ENCODE data around the gene SPATA13. TPM values are rescaled to one million over a fixed set of nuclear protein-coding genes. Genes with fewer than 3 reads are reported as not detected.
A peak's percentile ranks its signal among the peaks of the same experiment; 100 is the strongest.

The SPATA13 gene
- total RNA-seq (2022) (10.1 and 10.5 TPM in 2 replicates), Bru-seq, nascent RNA (percentile 70 among the genes with signal in this experiment), BruChase-seq, experiment 1, labeled RNA remaining after a 2-hour chase (percentile 92 among the genes with signal in this experiment), BruChase-seq, experiment 2, labeled RNA remaining after a 6-hour chase (percentile 84 among the genes with signal in this experiment)
- long read RNA-seq, partial matches to known transcripts, result 2 of 3 reads
- long read RNA-seq, other reads (novel, unspliced or antisense), result 1 of 3 reads

DNA sequence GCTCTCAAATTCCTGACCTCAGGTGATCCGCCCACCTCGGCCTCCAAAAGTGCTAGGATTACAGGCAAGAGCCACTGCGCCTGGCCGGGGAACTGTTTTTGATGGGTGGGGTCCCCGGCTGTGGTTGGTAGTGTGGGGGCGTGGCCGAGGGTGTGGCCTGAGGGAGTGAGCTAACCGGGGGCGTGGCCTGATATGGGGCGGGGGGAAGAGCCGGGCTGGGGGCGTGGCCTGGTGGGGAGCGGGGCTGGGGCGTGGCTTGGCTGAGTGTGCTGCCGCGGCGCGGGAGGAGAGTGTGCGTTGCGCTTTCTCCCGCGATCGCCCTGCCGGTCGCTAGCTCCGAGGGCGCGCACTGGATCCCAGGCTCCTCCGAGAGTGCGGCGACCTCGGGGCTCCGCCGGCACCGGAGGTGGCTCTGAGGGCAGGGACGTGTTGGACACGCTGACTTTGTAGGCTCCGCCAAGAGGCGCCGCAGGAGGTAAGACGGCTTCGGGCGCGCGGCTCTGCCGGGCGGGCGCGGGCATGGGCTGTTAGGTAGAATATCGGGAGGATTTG is at the start of gene SPATA13:
Gene SPATA13 (plus strand): TSS at position 263 of the 552 bp plus-strand sequence. CDS start 62,210 bp downstream, outside the sequence.
- POLR2A ChIA-PET, result interaction anchor here (0.5 to 0.6 kb wide), 5 partner anchors 8 to 1706 kb away, joined by 3 to 6 read pairs (median 4); no protein-coding TSS in a partner anchor
- Histone ChIP-seq H3K27me3 (replicated peaks; ENCODE audit: control insufficient read depth, insufficient read depth, low read length) (no peaks in the 10 kb centered on the region), H3K36me3 (ENCODE audit: control insufficient read depth, insufficient read depth, low read length) (peaks cover 2% of the 10 kb centered on the region), H3K4me3 (ENCODE audit: low read depth, low read length) (peak within 1 kb of the TSS; percentile 97), H3K9me3 (no peaks in the 10 kb centered on the region; the same call in 1 of the 2 replicates), H3K4me1 (peaks cover 9% of the 10 kb centered on the region)
- TF ChIP-seq, protein P1, sequence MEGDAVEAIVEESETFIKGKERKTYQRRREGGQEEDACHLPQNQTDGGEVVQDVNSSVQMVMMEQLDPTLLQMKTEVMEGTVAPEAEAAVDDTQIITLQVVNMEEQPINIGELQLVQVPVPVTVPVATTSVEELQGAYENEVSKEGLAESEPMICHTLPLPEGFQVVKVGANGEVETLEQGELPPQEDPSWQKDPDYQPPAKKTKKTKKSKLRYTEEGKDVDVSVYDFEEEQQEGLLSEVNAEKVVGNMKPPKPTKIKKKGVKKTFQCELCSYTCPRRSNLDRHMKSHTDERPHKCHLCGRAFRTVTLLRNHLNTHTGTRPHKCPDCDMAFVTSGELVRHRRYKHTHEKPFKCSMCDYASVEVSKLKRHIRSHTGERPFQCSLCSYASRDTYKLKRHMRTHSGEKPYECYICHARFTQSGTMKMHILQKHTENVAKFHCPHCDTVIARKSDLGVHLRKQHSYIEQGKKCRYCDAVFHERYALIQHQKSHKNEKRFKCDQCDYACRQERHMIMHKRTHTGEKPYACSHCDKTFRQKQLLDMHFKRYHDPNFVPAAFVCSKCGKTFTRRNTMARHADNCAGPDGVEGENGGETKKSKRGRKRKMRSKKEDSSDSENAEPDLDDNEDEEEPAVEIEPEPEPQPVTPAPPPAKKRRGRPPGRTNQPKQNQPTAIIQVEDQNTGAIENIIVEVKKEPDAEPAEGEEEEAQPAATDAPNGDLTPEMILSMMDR (IDR thresholded peaks at IDR 0.05; ENCODE audit: insufficient read depth in 1 of 2, low read depth in 1 of 2, low read length in 1 of 2, severe bottlenecking in 1 of 2, unreplicated experiment in 1 of 2), result no peak
- intact Hi-C loops (cut with micrococcal nuclease; ENCODE audit: unreplicated experiment), result loop anchor here (1.0 to 5.0 kb wide), 2 partner anchors 107 to 238 kb away; no protein-coding TSS in a partner anchor
- Mint-ChIP-seq H3K4me1 (ENCODE audit: low read depth, unreplicated experiment) (peaks cover 12% of the 10 kb centered on the region), H3K4me3 (ENCODE audit: unreplicated experiment) (peak within 1 kb of the TSS; percentile 73), H3K9me3 (ENCODE audit: unreplicated experiment) (no peaks in the 10 kb centered on the region), H3K36me3 (ENCODE audit: insufficient read depth, unreplicated experiment) (peaks cover 4% of the 10 kb centered on the region), H3K27ac (ENCODE audit: unreplicated experiment) (peak within 1 kb of the TSS; percentile 16), H3K27me3 (ENCODE audit: insufficient read depth, unreplicated experiment) (no peaks in the 10 kb centered on the region)
- CTCF ChIA-PET, result interaction anchor here (1.0 to 1.7 kb wide), 5 partner anchors 43 to 200 kb away, joined by 4 to 11 read pairs (median 5); no protein-coding TSS in a partner anchor
- peak; percentile 94 to 96 for DNase-seq
- no TSS peak for BruUV-seq (replicated peaks)

DNA sequence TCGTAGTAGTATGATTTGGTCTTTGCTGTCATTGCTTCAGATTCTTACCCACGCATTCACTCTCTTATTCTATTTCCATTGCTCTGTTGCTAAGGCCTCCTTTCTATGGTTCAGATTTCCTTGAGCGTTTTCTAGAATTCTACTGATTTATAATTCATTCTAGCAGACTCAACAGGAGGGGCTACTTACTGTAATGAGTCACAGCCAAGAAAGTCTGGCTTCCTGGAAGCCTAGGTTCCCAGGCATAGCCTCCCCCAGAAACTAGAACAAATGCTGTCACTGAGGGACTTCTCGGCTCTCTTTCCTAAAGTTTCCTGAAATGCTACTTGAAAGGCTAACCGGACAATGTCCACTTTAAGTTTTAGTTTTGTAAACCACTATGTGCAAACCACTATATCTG is 47.7 kb upstream of the SPATA13 start:
- intact Hi-C loops (cut with micrococcal nuclease; ENCODE audit: unreplicated experiment), result no loop called here
- TF ChIP-seq, protein P1 (IDR thresholded peaks at IDR 0.05; ENCODE audit: insufficient read depth in 1 of 2, low read depth in 1 of 2, low read length in 1 of 2, severe bottlenecking in 1 of 2, unreplicated experiment in 1 of 2), result no peak
- Histone ChIP-seq H3K4me3 (ENCODE audit: low read depth, low read length) (no peak overlapping the region), H3K27me3 (replicated peaks; ENCODE audit: control insufficient read depth, insufficient read depth, low read length) (no peaks in the 10 kb centered on the region), H3K9me3 (no peaks in the 10 kb centered on the region), H3K36me3 (ENCODE audit: control insufficient read depth, insufficient read depth, low read length) (no peaks in the 10 kb centered on the region), H3K4me1 (no peaks in the 10 kb centered on the region)
- no peaks in the 10 kb centered on the region for H3K27me3 Mint-ChIP-seq (ENCODE audit: insufficient read depth, unreplicated experiment)
- no peak for DNase-seq
- ChIA-PET POLR2A (no interaction called here), CTCF (no interaction called here)
- no peaks in the 10 kb centered on the region for H3K9me3 Mint-ChIP-seq (ENCODE audit: unreplicated experiment)
- BruUV-seq (replicated peaks), result no TSS peak
- H3K36me3 Mint-ChIP-seq (ENCODE audit: insufficient read depth, unreplicated experiment), result no peaks in the 10 kb centered on the region
- no peak overlapping the region for H3K4me3 Mint-ChIP-seq (ENCODE audit: unreplicated experiment)
- no peaks in the 10 kb centered on the region for H3K4me1 Mint-ChIP-seq (ENCODE audit: low read depth, unreplicated experiment)
- H3K27ac Mint-ChIP-seq (ENCODE audit: unreplicated experiment), result no peak overlapping the region

DNA sequence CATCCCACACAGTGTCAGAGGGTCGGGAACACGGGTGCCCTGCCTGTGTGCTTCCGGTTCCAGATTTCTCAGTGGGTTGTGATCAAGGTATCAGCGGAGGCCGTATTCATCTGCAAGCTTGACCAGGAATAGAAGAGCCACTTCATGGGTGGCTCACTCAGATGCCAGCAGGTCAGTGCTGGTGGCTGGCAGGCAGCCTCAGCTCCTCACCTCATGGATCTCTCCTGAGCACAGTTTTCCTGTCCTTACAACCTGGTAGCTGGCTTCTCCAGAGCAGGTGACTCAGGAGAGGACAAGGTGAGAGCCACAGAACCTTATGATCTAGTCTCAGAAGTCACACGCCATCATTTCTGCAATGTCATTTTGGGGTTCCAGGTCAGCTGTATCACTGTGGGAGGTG is 44.8 kb upstream of the SPATA13 start:
- TF ChIP-seq, protein P1 (IDR thresholded peaks at IDR 0.05; ENCODE audit: insufficient read depth in 1 of 2, low read depth in 1 of 2, low read length in 1 of 2, severe bottlenecking in 1 of 2, unreplicated experiment in 1 of 2), result no peak
- BruUV-seq (replicated peaks), result no TSS peak
- ChIA-PET CTCF (no interaction called here), POLR2A (no interaction called here)
- Mint-ChIP-seq H3K4me1 (ENCODE audit: low read depth, unreplicated experiment) (no peaks in the 10 kb centered on the region), H3K4me3 (ENCODE audit: unreplicated experiment) (no peak overlapping the region), H3K36me3 (ENCODE audit: insufficient read depth, unreplicated experiment) (no peaks in the 10 kb centered on the region), H3K27me3 (ENCODE audit: insufficient read depth, unreplicated experiment) (no peaks in the 10 kb centered on the region), H3K27ac (ENCODE audit: unreplicated experiment) (no peak overlapping the region), H3K9me3 (ENCODE audit: unreplicated experiment) (no peaks in the 10 kb centered on the region)
- intact Hi-C loops (cut with micrococcal nuclease; ENCODE audit: unreplicated experiment), result no loop called here
- H3K36me3 ChIP-seq (ENCODE audit: control insufficient read depth, insufficient read depth, low read length), result no peaks in the 10 kb centered on the region
- no peaks in the 10 kb centered on the region for H3K4me1 ChIP-seq
- H3K4me3 ChIP-seq (ENCODE audit: low read depth, low read length), result no peak overlapping the region
- H3K9me3 ChIP-seq, result no peaks in the 10 kb centered on the region
- no peak for DNase-seq
- no peaks in the 10 kb centered on the region for H3K27me3 ChIP-seq (replicated peaks; ENCODE audit: control insufficient read depth, insufficient read depth, low read length)

All from Caco-2 (cell line).